Stimulated activated CD4-positive, alpha-beta T cell treated with anti-CD3 and anti-CD28 coated beads, Interleukin-1b, Interleukin-23, amount 100 ng/mL, for 1 hour (primary cell): ENCODE results near the gene CACNA2D3.
"Not testable (repeated sequence)": the region's sequence is repeated elsewhere in the genome, so short reads cannot be mapped to it uniquely, and the experiment has no call there.

ENCODE experiments used
- DNase-seq, 2 donors: peaks; one replicate each; pipeline ENCODE4 v3.0.0-alpha.2; 2020; ENCODE audit warnings: low read depth in 2 of 2

CACNA2D3 gene

GRCh38 chr3:55078876-55079275 is 956.5 kb downstream of the CACNA2D3 start:
- DNase-seq = no peak

- no peak for DNase-seq
Observed at GRCh38 chr3:55085231-55085630, 962.9 kb downstream of the CACNA2D3 start.

GRCh38 chr3:55089211-55089610 is 966.9 kb downstream of the CACNA2D3 start:
- no peak for DNase-seq

GRCh38 chr3:55090291-55090690 is 967.9 kb downstream of the CACNA2D3 start:
- DNase-seq = no peak

- no peak for DNase-seq
Observed at GRCh38 chr3:55090746-55091145, 968.4 kb downstream of the CACNA2D3 start.

- DNase-seq = no peak
Observed at GRCh38 chr3:55091381-55092225, 969.3 kb downstream of the CACNA2D3 start.

GRCh38 chr3:55094676-55095075 is 972.3 kb downstream of the CACNA2D3 start:
- no peak for DNase-seq

- DNase-seq = no peak
Observed at GRCh38 chr3:55097441-55097840, 975.1 kb downstream of the CACNA2D3 start.

- DNase-seq = no peak
Observed at GRCh38 chr3:55105647-55106046, 983.3 kb downstream of the CACNA2D3 start.

GRCh38 chr3:55107187-55107586 is 984.8 kb downstream of the CACNA2D3 start:
- DNase-seq = no peak

- not testable (repeated sequence) for DNase-seq
Observed at GRCh38 chr3:55111906-55112305, 989.6 kb downstream of the CACNA2D3 start.

- no peak for DNase-seq
Observed at GRCh38 chr3:55118451-55118850, 996.1 kb downstream of the CACNA2D3 start.

GRCh38 chr3:55119268-55119667 is 996.9 kb downstream of the CACNA2D3 start:
- DNase-seq = no peak

GRCh38 chr3:55122312-55122711 is 1000.0 kb downstream of the CACNA2D3 start:
- DNase-seq = no peak
